Heart right ventricle (tissue), 16 donors: Measurements from ENCODE around the gene SLC9A2. TPM values are rescaled to one million over a fixed set of nuclear protein-coding genes. Genes with fewer than 3 reads are reported as not detected.
A peak's percentile ranks its signal among the peaks of the same experiment; 100 is the strongest.

Experiments
- ATAC-seq, 8 donors: fragments of 200-7000 bp; cut with Tn5 transposase; one replicate each; pipeline ENCODE4 v1.9.1; 2020; ENCODE audit warnings: mild to moderate bottlenecking in 8 of 8, moderate library complexity in 8 of 8, moderate number of reproducible peaks in 1 of 8
- DNase-seq, 2 donors: peaks; one replicate each; pipeline ENCODE4 v3.0.0-alpha.2; 2020
- H3K27ac ChIP-seq, 10 donors: fragments of 200-600 bp; sonication (generic) in 2 of 10; one replicate each; pipeline versions ENCODE4 v1.5.0 to v1.8.0; 2020 to 2022; ENCODE audit warnings: mild to moderate bottlenecking in 3 of 10
- H3K27me3 ChIP-seq, 7 donors: fragments of 200-600 bp; one replicate each; pipeline ENCODE4 v1.8.0; 2021 to 2022; ENCODE audit warnings: mild to moderate bottlenecking in 2 of 7
- H3K36me3 ChIP-seq, 9 donors: fragments of 200-600 bp; sonication (generic) in 1 of 9; one replicate each; pipeline versions ENCODE4 v1.5.0 to v1.8.0; 2020 to 2022; ENCODE audit warnings: mild to moderate bottlenecking in 2 of 9
- H3K4me1 ChIP-seq, 9 donors: fragments of 200-600 bp; sonication (generic) in 1 of 9; one replicate each; pipeline versions ENCODE4 v1.5.0 to v1.8.0; 2020 to 2022; ENCODE audit warnings: mild to moderate bottlenecking in 4 of 9
- H3K4me3 ChIP-seq, 10 donors: fragments of 200-600 bp; sonication (generic) in 2 of 10; one replicate each; pipeline versions ENCODE4 v1.5.0 to v1.8.0; 2020 to 2022; ENCODE audit warnings: mild to moderate bottlenecking in 7 of 10, moderate library complexity in 2 of 10
- H3K9me3 ChIP-seq, 11 donors: fragments of 200-600 bp in 10 of 11; sonication (generic) in 2 of 11; one replicate each; pipeline versions ENCODE4 v1.5.0 to v1.8.0; 2013 to 2022; ENCODE audit warnings: mild to moderate bottlenecking in 2 of 11, control low read depth in 1 of 11, moderate library complexity in 1 of 11
- WGBS, 2 donors: extraction: QIAGEN DNeasy Blood & Tissue Kit; methylation state at CpG; one replicate each; pipeline ENCODE4 v1.1.7; 2013; ENCODE audit warnings: inconsistent platforms in 1 of 2; 5-methylcytosine and 5-hydroxymethylcytosine counted together
- intact Hi-C, 10 donors: fragments of 100-400 bp; cut with DNase I; formaldehyde crosslinking; loops; one replicate each; pipeline versions ENCODE4 v1.11.1 to v1.14.2; 2022
- polyA plus RNA-seq, 2 donors: library from polyadenylated mRNA; stranded (reverse); fragments of 200-250 nt; gene quantifications; one replicate each; pipeline ENCODE4 v1.2.3, GENCODE V29; 2013
- total RNA-seq, 10 donors: library from RNA; stranded (reverse); fragmentation: NEBNext Ultra II Directional in 3 of 10; extraction: Animal tissue kit (Norgen Biotek cat#: 25700) in 3 of 10; gene quantifications; one replicate each; pipeline versions ENCODE4 v1.2.1 to v1.2.4, GENCODE V29; 2021 to 2023
- TF ChIP-seq, protein P1 (sequence below), 9 donors: fragments of 200-600 bp; sonication (generic) in 2 of 9; IDR thresholded peaks; one replicate each; pipeline versions ENCODE4 v1.5.0 to v1.8.0; 2021 to 2022; ENCODE audit warnings: antibody characterized with exemption in 9 of 9, mild to moderate bottlenecking in 5 of 9, moderate library complexity in 1 of 9
- donor health status: Arrhythmogenic right ventricular cardiomyopathy.
- donor health status: ischemic (EF 13 %, LVEDD 7.1; RV severe dilation, severe dysfunction).
- donor health status: healthy with polysubstance abuse.
- donor health status: DM: no; HTN: yes; CAD: no.
- donor health status: DM: no; HTN: no; CAD: no.
- donor health status: ischemic (EF 25% LVEDD 6.9; RV normal size, moderate dysfunction).
- donor health status: ischemic (EF 25% LVEDD 5.7; RV mildly dilated, moderate dysfunction).
- donor health status: healthy.
- donor health status: DM: yes; HTN: yes; CAD: no.
- donor health status: Ischemic cardiomyopathy.
- donor health status: ischemic (EF 35%, LVEDD 5.7; RV mildly dilated, moderate dysfunction).
- donor health status: nonischemic (EF 11% LVEDD 7.7; RV severe dilation, severe dysfunction).
- donor health status: DM: yes; HTN: yes; CAD: no.
- donor health status: PGD.
- donor health status: ischemic (EF 29% LVEDD 5.4; RV normal size, mild dysfunction).
- donor health status: nonischemic (EF 23%, LVEDD 6.1; RV moderate dilation, normal function).

SLC9A2 gene
- total and polyA plus RNA-seq, 12 donors, result under 0.01 to 0.21 (median 0.17) TPM; not detected in 5

DNA sequence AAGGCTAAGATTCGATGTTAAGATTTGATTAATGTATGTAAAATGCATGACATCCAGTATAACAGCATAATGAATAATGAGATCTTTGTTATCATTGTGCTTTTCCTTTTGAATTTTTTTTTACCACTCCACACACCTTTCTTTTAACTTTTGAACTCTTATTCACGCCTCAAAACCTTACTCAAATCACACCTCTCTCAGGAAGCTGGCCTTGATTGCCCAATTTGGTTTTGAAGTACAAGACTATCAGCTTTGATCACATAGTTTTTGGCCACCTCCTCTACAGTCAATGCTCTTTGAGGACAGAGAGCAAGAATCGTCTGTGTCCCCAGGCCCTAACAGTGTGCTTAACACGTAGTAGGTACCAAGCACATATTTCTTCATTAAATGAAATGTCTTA, 29.9 kb upstream of the SLC9A2 start:
- H3K27ac ChIP-seq, result no peak overlapping the region
- H3K9me3 ChIP-seq, result no peaks in the 10 kb centered on the region
- WGBS, 2 donors, result 65 to 73% methylated on average over 4 of the region's 4 CpGs
- DNase-seq, result no peak
- ATAC-seq, result no peak
- peaks cover 0 to 6% (median 0%) of the 10 kb centered on the region in 7 donors for H3K27me3 ChIP-seq
- intact Hi-C loops, result no loop called here
- TF ChIP-seq, protein P1, sequence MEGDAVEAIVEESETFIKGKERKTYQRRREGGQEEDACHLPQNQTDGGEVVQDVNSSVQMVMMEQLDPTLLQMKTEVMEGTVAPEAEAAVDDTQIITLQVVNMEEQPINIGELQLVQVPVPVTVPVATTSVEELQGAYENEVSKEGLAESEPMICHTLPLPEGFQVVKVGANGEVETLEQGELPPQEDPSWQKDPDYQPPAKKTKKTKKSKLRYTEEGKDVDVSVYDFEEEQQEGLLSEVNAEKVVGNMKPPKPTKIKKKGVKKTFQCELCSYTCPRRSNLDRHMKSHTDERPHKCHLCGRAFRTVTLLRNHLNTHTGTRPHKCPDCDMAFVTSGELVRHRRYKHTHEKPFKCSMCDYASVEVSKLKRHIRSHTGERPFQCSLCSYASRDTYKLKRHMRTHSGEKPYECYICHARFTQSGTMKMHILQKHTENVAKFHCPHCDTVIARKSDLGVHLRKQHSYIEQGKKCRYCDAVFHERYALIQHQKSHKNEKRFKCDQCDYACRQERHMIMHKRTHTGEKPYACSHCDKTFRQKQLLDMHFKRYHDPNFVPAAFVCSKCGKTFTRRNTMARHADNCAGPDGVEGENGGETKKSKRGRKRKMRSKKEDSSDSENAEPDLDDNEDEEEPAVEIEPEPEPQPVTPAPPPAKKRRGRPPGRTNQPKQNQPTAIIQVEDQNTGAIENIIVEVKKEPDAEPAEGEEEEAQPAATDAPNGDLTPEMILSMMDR (IDR thresholded peaks at IDR 0.05), result no peak
- H3K4me3 ChIP-seq, result no peak overlapping the region
- no peaks in the 10 kb centered on the region for H3K36me3 ChIP-seq
- no peaks in the 10 kb centered on the region for H3K4me1 ChIP-seq

DNA sequence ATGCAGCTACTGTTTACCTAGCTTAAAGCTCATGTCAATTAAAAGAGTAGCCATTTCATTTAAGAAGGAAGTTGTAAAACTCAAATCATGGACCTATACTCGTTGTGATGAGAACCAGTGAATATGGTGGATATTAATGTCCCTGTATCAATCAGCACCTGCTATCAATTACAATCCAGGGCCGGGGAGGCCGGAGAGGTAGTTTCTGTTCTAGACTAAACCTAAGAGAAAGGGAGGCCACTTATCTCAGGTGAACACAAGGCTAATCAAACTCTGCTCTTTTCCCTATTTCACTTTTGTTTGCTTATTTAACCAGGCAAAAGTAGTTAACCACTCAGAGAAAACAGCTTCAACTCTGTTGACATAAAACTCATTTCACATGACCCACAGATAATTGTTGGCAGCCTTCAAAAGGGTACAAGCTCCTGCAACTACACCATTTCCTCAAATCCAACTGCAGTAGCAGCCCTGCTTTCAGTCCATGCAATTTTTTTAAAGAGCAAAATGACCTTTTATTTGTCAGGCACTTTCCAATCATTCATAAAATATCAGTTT, 27.8 kb upstream of the SLC9A2 start:
- Histone ChIP-seq H3K27me3 (peaks cover 0 to 6% (median 0%) of the 10 kb centered on the region in 7 donors), H3K4me3 (no peak overlapping the region), H3K4me1 (no peaks in the 10 kb centered on the region), H3K36me3 (no peaks in the 10 kb centered on the region), H3K9me3 (no peaks in the 10 kb centered on the region), H3K27ac (no peak overlapping the region)
- 62 to 67% methylated on average over 3 of the region's 3 CpGs for WGBS, 2 donors
- intact Hi-C loops, result loop anchor here in 1 of 10 donors (10.0 kb wide), 1 partner anchor 57 kb away; no protein-coding TSS in a partner anchor
- ATAC-seq (no peak), DNase-seq (no peak)
- TF ChIP-seq, protein P1 (IDR thresholded peaks at IDR 0.05), result no peak

DNA sequence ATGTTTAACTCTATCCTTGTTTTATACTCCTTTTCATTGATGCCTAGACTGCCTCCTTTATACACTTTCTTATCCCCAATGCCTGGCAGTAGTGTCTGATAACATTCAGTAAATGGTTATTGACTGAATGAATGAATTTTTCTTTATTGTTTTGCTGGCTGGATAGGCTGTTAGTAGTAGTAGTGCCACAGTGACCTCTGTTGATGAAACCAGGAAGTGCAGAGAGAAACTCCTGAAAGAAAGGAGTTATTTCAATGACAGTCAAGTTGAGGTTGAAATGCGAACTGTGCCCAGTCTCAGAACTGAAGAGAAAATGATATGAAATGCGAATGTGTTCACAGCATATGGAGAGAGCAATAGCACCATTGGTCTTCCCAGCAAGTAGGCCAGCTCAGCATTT, 26.8 kb upstream of the SLC9A2 start:
- no peaks in the 10 kb centered on the region for H3K9me3 ChIP-seq
- 89 to 90% methylated on average over 2 of the region's 2 CpGs for WGBS, 2 donors
- H3K36me3 ChIP-seq, result no peaks in the 10 kb centered on the region
- ATAC-seq (no peak), DNase-seq (no peak)
- no peaks in the 10 kb centered on the region for H3K4me1 ChIP-seq
- H3K27me3 ChIP-seq, result peaks cover 0 to 13% (median 0%) of the 10 kb centered on the region in 7 donors
- TF ChIP-seq, protein P1 (IDR thresholded peaks at IDR 0.05), result peak in 6 of 9 donors; percentile 18 to 56 (median 29)
- H3K4me3 ChIP-seq, result no peak overlapping the region
- intact Hi-C loops, result loop anchor here in 1 of 10 donors (10.0 kb wide), 1 partner anchor 58 kb away; no protein-coding TSS in a partner anchor
- no peak overlapping the region for H3K27ac ChIP-seq

DNA sequence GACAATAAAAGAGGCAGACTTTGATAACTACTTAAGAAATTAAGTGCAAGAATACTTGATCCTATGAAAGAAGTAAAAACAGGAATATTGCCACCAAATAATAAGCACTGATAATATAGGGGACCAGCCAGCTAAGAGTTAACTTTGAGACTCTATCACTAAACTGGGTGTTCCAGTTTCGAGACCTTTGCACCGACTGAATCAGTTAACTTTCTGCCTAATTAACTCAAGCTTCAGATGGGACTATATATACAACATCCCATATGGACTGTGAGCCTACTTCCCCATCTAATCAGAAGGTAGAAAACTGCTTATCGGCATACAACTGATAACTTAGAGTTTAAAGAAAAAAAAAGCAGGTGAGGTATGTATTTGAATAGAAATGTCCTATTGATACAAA, 25.8 kb upstream of the SLC9A2 start:
- intact Hi-C loops, result loop anchor here in 1 of 10 donors (10.0 kb wide), 1 partner anchor 59 kb away; no protein-coding TSS in a partner anchor
- TF ChIP-seq, protein P1 (IDR thresholded peaks at IDR 0.05), result no peak
- H3K4me3 ChIP-seq, result no peak overlapping the region
- no peaks in the 10 kb centered on the region for H3K4me1 ChIP-seq
- peaks cover 0 to 17% (median 0%) of the 10 kb centered on the region in 7 donors for H3K27me3 ChIP-seq
- H3K36me3 ChIP-seq, result no peaks in the 10 kb centered on the region
- ATAC-seq, result no peak
- DNase-seq, result no peak
- H3K27ac ChIP-seq, result no peak overlapping the region
- H3K9me3 ChIP-seq, result no peaks in the 10 kb centered on the region
- 55 to 66% methylated on average over 3 of the region's 3 CpGs for WGBS, 2 donors
